EH (cell line): ENCODE measurements around the gene GALNT13.

Experiments used
- DNase-seq: peaks from one replicate; pipeline ENCODE4 v3.0.0-alpha.2; 2015; ENCODE audit warnings: low read depth

GALNT13 gene

GRCh38 chr2:154481336-154481735 lies 609.6 kb downstream of the GALNT13 start:
- DNase-seq, result no peak

DNA sequence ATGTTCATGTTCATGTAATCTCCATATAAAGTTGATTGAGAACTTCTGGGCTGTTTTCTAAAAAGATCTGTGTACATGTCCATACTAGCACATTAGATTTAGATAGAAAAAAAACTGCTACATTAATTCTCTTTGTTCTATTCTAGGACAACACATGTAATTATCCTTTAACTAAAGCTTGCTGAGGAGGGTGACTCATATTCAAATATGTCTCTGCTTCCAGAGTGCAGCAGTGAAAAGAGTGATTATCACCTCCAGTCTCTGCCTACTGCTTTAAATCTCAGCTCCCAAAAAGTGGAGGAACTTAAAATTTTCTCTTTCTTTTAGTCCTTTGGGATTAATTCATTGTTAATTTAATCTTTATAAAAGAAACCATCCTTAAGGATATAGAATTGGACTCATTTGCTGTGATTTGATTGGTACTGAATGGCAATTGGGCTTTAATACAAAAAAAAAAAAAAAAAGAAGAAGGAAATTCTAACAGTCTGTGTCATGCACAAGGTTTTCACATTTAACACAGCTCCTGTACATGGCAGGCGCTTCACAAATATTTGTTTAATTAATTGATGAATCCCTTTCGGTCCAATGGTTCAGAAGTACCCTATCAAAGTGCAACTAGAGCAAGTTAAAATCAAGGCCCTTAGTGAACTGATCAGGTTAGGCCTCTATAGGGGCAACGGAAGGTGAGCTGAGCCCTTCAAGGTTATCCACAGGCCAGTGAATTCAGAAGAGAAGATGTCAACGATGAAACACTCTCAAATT lies 612.8 kb downstream of the GALNT13 start:
- DNase-seq, result no peak

DNA sequence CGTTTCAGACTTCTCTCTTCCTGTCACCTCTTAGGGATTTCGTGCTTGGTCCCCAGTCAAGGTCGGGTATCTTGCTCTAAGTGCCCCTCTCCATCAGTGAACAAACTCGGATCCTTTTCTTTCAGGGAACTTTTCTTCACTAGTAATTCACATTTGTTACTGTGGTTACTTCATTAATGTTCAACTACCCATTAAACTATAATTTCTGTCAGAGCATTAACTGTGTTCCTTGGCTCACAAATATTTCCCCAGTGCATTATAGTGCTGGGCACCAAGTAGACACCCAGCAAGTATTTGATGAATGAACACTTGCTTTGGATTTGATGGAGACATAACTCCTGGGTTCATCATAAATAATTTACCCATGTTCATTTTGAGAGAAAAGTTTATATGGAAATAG lies 617.1 kb downstream of the GALNT13 start:
- no peak for DNase-seq

DNA sequence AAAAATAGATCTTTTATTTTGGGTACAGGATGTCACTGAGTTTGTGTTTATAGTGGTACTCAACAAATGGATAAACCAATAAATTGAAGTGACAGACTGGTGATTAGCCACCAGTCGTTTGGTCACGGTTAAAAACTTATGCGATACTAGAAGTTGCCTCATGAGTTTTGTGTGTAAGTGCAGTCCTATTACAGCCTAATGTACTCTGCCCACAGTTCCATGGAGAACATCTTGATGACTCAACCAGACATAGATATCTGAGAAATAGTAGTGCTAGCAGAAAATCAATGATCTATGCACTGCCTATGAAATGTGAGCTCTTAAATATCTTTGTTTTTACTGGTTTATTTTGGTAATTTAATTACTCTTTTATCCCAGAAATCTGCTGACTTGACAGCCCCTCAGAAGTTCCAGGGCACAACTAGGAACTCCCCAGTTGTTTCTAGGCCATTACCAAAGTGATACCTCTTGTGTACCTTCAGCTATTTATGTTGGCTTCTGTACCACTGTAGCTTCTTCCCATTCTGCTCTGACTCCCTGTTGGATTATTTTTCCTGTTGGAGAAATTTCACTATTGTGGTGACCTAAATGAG lies 617.6 kb downstream of the GALNT13 start:
- DNase-seq, result no peak

- DNase-seq, result no peak
Observed at GRCh38 chr2:154490530-154490929, 618.8 kb downstream of the GALNT13 start.

GRCh38 chr2:154495455-154495868 lies 623.7 kb downstream of the GALNT13 start:
- DNase-seq, result no peak

- DNase-seq, result no peak
Observed at GRCh38 chr2:154497019-154497418, 625.3 kb downstream of the GALNT13 start.
